GM18951 (cell line): Measurements from ENCODE around the gene PIGH.
A peak's percentile ranks its signal among the peaks of the same experiment; 100 is the strongest.
"Not testable (repeated sequence)": the region's sequence is repeated elsewhere in the genome, so short reads cannot be mapped to it uniquely, and the experiment has no call there.

Experiments
- POLR2A ChIP-seq: IDR thresholded peaks from 4 replicates; pipeline ENCODE4 v1.6.1; 2011; ENCODE audit warnings: mild to moderate bottlenecking; ENCODE audit not compliant: insufficient read length, insufficient read depth; ENCODE audit errors: extremely low read depth
- in situ Hi-C: fragments of 300-500 bp; cut with MboI; formaldehyde crosslinking; loops from one replicate; pipeline ENCODE4 v1.12.0; 2022; ENCODE audit warnings: low sequenced_read_pairs, mixed read lengths, inconsistent platforms; ENCODE audit not compliant: unreplicated experiment

Gene PIGH

GRCh38 chr14:67599698-67600561 is at the start of gene PIGH:
TSS of gene PIGH (minus strand) at chr14:67600268. CDS start at chr14:67600203, 65 bp downstream.
- peak; percentile 73 for TF ChIP-seq POLR2A
- in situ Hi-C loops = no loop called here

GRCh38 chr14:67646131-67646530 is 46.1 kb upstream of the PIGH start:
- in situ Hi-C loops = no loop called here
- no peak for TF ChIP-seq POLR2A

GRCh38 chr14:67645414-67645813 is 45.3 kb upstream of the PIGH start:
- in situ Hi-C loops = no loop called here

GRCh38 chr14:67644428-67644827 is 44.4 kb upstream of the PIGH start:
- TF ChIP-seq POLR2A = no peak
- in situ Hi-C loops = no loop called here

More at GRCh38 chr14:67645414-67645813, 45.3 kb upstream of the PIGH start:
- no peak for TF ChIP-seq POLR2A

- in situ Hi-C loops = no loop called here
- TF ChIP-seq POLR2A = no peak
Measured at GRCh38 chr14:67643713-67644112, 43.6 kb upstream of the PIGH start.

- in situ Hi-C loops = no loop called here
Measured at GRCh38 chr14:67641902-67642749, 42.1 kb upstream of the PIGH start.

GRCh38 chr14:67641480-67641879 is 41.4 kb upstream of the PIGH start:
- in situ Hi-C loops = no loop called here
- no peak for TF ChIP-seq POLR2A

More at GRCh38 chr14:67641902-67642749, 42.1 kb upstream of the PIGH start:
- TF ChIP-seq POLR2A = no peak

- TF ChIP-seq POLR2A = no peak
- in situ Hi-C loops = no loop called here
Measured at GRCh38 chr14:67638642-67639041, 38.6 kb upstream of the PIGH start.

GRCh38 chr14:67636361-67636919 is 36.4 kb upstream of the PIGH start:
- TF ChIP-seq POLR2A = no peak
- in situ Hi-C loops = no loop called here

- no peak for TF ChIP-seq POLR2A
- in situ Hi-C loops = no loop called here
Measured at GRCh38 chr14:67633451-67634147, 33.5 kb upstream of the PIGH start.

GRCh38 chr14:67630938-67631337 is 30.9 kb upstream of the PIGH start:
- in situ Hi-C loops = no loop called here
- no peak for TF ChIP-seq POLR2A

- TF ChIP-seq POLR2A = no peak
- in situ Hi-C loops = no loop called here
Measured at GRCh38 chr14:67630186-67630585, 30.1 kb upstream of the PIGH start.

GRCh38 chr14:67627519-67627918 is 27.5 kb upstream of the PIGH start:
- no peak for TF ChIP-seq POLR2A
- in situ Hi-C loops = no loop called here

GRCh38 chr14:67626131-67626530 is 26.1 kb upstream of the PIGH start:
- in situ Hi-C loops = not testable (repeated sequence)
